H1 (cell line): Measurements from ENCODE around the gene CCDC12. TPM values are rescaled to one million over a fixed set of nuclear protein-coding genes. Genes with fewer than 3 reads are reported as not detected.

ENCODE experiments used
- CHD7 ChIP-seq: fragments of 300-600 bp; sonication (generic); IDR thresholded peaks from 2 replicates; pipeline ENCODE4 v1.7.1; 2012; ENCODE audit warnings: low read length, moderate library complexity, mild to moderate bottlenecking, inconsistent platforms; ENCODE audit not compliant: insufficient replicate concordance
- HDAC6 ChIP-seq: IDR thresholded peaks from one replicate; pipeline ENCODE4 v1.7.1; 2012; ENCODE audit warnings: low read depth, mild to moderate bottlenecking, inconsistent platforms, low read length, moderate library complexity
- JUN ChIP-seq: IDR thresholded peaks from 2 replicates; pipeline ENCODE4 v1.6.1; 2011; ENCODE audit warnings: low read depth, mild to moderate bottlenecking, improper control_type of control experiment, low read length
- PHF8 ChIP-seq: fragments of 200-600 bp; sonication (generic); conservative IDR thresholded peaks from 2 replicates; pipeline ENCODE4 v1.7.1; 2012; ENCODE audit warnings: low read depth, mild to moderate bottlenecking, inconsistent platforms, low read length, moderate library complexity
- TAF1 ChIP-seq: IDR thresholded peaks from 2 replicates; pipeline ENCODE4 v1.6.1; 2011; ENCODE audit warnings: mild to moderate bottlenecking, low read depth, low read length
- polyA plus RNA-seq, 7 experiments: library from polyadenylated mRNA; depleted of rRNA in 3 of 7; stranded (reverse) in 5 of 7; unstranded in 2 of 7; fragments of >200 nt in 5 of 7; fragments of 200-250 nt in 2 of 7; gene quantifications; 1 replicate in 5 of 7; 2 replicates in 1 of 7; 4 replicates in 1 of 7; pipeline versions ENCODE4 v1.2.1 to v1.2.3, GENCODE V29; 2011 to 2013; ENCODE audit warnings: missing spikeins in 2 of 7, mixed read lengths in 2 of 7
- total RNA-seq: library from RNA; stranded (reverse); fragmentation: NEBNext Ultra II Directional; extraction: Animal tissue kit (Norgen Biotek cat#: 25700); gene quantifications from 2 replicates; pipeline ENCODE4 v1.2.1, GENCODE V29; 2021

The CCDC12 gene
- total and polyA plus RNA-seq, 2 of the 8 experiments (the other 6 are each of a cell fraction or from before 2014, with no cell fraction given) = 29.5 to 41.3 TPM

GRCh38 chr3:46908294-46908985 is 68.1 kb downstream of the CCDC12 start (continued):
- TF ChIP-seq CHD7 (no peak), JUN (no peak), PHF8 (no peak), HDAC6 (no peak), TAF1 (no peak)
